ENCODE results near the gene KIAA0232.
A peak's percentile ranks its signal among the peaks of the same experiment; 100 is the strongest.
"Not testable (repeated sequence)": the region's sequence is repeated elsewhere in the genome, so short reads cannot be mapped to it uniquely, and the experiment has no call there.

KIAA0232 gene

GRCh38 chr4:6900181-6900812, 117.8 kb downstream of the KIAA0232 start:
- TF ChIP-seq POLR2A (IDR thresholded peaks at IDR 0.05; ENCODE audit: low read length): no peak
- DNase-seq: no peak

- TF ChIP-seq GATA1 (IDR thresholded peaks at IDR 0.05; ENCODE audit: low read depth, low read length) (no peak), POLR2A (IDR thresholded peaks at IDR 0.05; ENCODE audit: low read length) (no peak)
- DNase-seq: no peak
Observed at GRCh38 chr4:6900956-6901355, 118.4 kb downstream of the KIAA0232 start.

DNA sequence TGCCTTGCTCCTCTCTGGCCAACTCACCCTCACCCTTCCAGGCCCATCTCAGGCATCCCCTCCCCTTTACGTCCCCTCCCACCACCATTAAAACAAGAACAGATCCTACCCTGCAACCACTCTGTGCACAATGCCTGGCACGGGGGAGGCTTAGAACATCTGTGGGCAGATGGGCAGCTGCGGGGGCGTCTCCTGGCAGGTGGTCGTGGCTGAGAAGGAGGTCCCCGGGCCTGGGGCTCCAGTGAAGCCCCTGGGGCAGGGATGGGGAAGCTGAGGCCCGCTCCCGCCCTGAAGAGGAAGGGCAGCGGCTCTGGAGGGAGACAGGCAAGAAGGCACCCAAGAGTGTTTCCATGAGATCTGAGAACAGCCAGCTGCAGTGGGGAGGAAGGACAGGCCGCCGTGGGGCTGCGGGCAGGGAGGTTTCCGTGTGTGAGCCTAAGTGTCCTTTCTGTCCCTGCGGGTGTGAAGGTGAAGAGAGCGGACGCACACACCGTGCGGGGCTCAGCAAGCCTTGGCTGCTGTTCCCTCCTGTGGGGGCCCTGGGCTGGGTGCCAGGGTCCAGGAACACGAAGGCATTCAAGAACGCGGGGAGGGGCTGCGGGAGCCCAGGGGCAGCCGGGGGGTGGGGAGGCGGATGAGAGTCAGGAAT, 119.3 kb downstream of the KIAA0232 start:
- TF ChIP-seq GATA1 (IDR thresholded peaks at IDR 0.05; ENCODE audit: low read depth, low read length) (no peak), POLR2A (IDR thresholded peaks at IDR 0.05; ENCODE audit: low read length) (no peak)
- DNase-seq: no peak

DNA sequence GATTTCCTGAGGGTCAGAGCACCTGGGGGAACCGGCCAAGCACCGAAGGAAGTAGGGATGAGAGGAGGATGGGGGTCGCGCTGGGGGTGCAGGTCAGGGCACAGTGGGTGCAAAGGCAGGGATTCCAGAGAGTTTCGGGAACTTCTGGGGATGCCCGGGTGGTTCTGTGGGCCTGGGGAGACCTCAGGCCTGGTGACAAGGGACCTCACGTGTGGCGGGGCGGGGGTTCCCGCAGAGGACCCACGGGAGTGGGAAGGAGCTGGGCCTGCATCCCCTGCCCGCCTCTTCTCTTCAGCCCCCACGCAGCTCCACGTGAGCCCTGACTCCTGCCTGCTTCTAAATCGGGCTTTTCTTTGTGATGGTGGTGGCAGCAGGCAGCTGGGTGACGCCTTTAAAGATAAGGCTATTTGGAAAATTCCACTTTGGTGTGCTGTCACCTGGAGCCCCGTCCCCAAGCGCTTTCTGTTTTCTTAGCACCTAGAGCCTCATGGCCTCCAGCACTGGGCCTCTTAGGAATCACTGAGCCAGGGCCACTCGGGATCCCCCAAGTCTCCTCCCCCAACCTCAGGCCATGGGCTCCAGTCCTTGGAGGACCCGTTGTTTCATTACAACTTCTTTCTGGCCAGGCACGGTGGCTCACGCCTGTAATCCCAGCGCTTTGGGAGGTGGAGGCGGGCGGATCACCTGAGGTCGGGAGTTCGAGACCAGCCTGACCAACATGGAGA, 120.0 kb downstream of the KIAA0232 start:
- DNase-seq: no peak
- TF ChIP-seq POLR2A (IDR thresholded peaks at IDR 0.05; ENCODE audit: low read length) (no peak), GATA1 (IDR thresholded peaks at IDR 0.05; ENCODE audit: low read depth, low read length) (no peak)

GRCh38 chr4:6905516-6906445, 123.3 kb downstream of the KIAA0232 start:
- no peak for DNase-seq
- no peak for TF ChIP-seq POLR2A (IDR thresholded peaks at IDR 0.05; ENCODE audit: low read length)
- no peak for TF ChIP-seq GATA1 (IDR thresholded peaks at IDR 0.05; ENCODE audit: low read depth, low read length)

GRCh38 chr4:6906486-6906885, 124.0 kb downstream of the KIAA0232 start:
- not testable (repeated sequence) for DNase-seq

DNA sequence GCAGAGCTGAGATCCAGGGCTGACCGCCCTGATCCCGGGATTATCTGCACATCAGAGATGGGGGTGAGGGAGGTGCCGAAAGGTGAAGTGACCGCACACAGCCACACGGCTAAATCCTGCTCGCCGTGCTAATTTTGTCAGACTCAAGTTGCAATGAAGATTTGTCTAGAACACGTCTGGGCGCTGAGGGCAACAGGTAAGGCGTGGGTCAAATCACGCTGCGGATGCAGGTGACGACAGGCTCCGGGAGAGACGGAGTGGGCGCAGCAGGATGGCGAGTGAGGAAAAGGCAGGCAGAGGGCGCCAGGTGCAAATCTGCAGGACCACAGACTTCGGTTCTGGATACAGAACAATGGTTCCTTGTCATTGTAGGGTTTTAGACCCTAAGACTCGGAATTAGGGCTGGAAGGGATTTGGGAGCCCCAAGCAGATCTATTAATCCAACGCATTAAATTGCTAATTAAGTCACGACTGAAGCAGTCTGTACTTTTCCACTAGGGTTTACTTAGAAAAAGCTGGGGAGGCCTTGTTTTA, 125.2 kb downstream of the KIAA0232 start:
- peak in 1 of 2 experiments; percentile 42 for DNase-seq
- no peak for TF ChIP-seq GATA1 (IDR thresholded peaks at IDR 0.05; ENCODE audit: low read depth, low read length)

- no peak for DNase-seq
Observed at GRCh38 chr4:6908432-6909112, 126.0 kb downstream of the KIAA0232 start.

GRCh38 chr4:6909113-6909969, 126.8 kb downstream of the KIAA0232 start, which contains the start of gene TBC1D14:
TBC1D14 (plus strand) TSS chr4:6909826; CDS start chr4:6923390, 13,564 bp downstream.
- TF ChIP-seq POLR2A (IDR thresholded peaks at IDR 0.05; ENCODE audit: low read length) (peak; percentile 87), GATA1 (IDR thresholded peaks at IDR 0.05; ENCODE audit: low read depth, low read length) (no peak)

More at GRCh38 chr4:6908432-6909112, 126.0 kb downstream of the KIAA0232 start:
- TF ChIP-seq POLR2A (IDR thresholded peaks at IDR 0.05; ENCODE audit: low read length): no peak
- TF ChIP-seq GATA1 (IDR thresholded peaks at IDR 0.05; ENCODE audit: low read depth, low read length): no peak

GRCh38 chr4:6909970-6910339, 127.4 kb downstream of the KIAA0232 start:
- TF ChIP-seq POLR2A (IDR thresholded peaks at IDR 0.05; ENCODE audit: low read length) (no peak), GATA1 (IDR thresholded peaks at IDR 0.05; ENCODE audit: low read depth, low read length) (no peak)
- peak; percentile 78 to 86 for DNase-seq

More at GRCh38 chr4:6909113-6909969, 126.8 kb downstream of the KIAA0232 start, which contains the start of gene TBC1D14:
- DNase-seq: peak; percentile 91 to 95

- TF ChIP-seq GATA1 (IDR thresholded peaks at IDR 0.05; ENCODE audit: low read depth, low read length) (no peak), POLR2A (IDR thresholded peaks at IDR 0.05; ENCODE audit: low read length) (peak; percentile 81)
- peak; percentile 56 to 59 for DNase-seq
Observed at GRCh38 chr4:6910340-6910959, 127.9 kb downstream of the KIAA0232 start.
